NCI-H526 (cell line): ENCODE data around the gene ARMH2.

Source experiments
- DNase-seq, 2 experiments: peaks; one replicate each; lab custom pipeline; 2025; lab: John Stamatoyannopoulos, UW

Gene ARMH2

GRCh38 chr6:24798740-24799540 is at the start of gene ARMH2:
TSS of gene ARMH2 (minus strand) at chr6:24798917. CDS start at chr6:24798857, 60 bp downstream.
- DNase-seq: no peak

- DNase-seq: no peak
Measured at GRCh38 chr6:24848461-24848860, 49.7 kb upstream of the ARMH2 start.

GRCh38 chr6:24847402-24847801 is 48.7 kb upstream of the ARMH2 start:
- DNase-seq: no peak

GRCh38 chr6:24845578-24845977 is 46.9 kb upstream of the ARMH2 start:
- DNase-seq: no peak

- no peak for DNase-seq
Measured at GRCh38 chr6:24844903-24845302, 46.2 kb upstream of the ARMH2 start.

- DNase-seq: no peak
Measured at GRCh38 chr6:24844061-24844460, 45.3 kb upstream of the ARMH2 start.

GRCh38 chr6:24840187-24840586 is 41.5 kb upstream of the ARMH2 start:
- no peak for DNase-seq

GRCh38 chr6:24838994-24839393 is 40.3 kb upstream of the ARMH2 start:
- no peak for DNase-seq

- no peak for DNase-seq
Measured at GRCh38 chr6:24838081-24838480, 39.4 kb upstream of the ARMH2 start.

- no peak for DNase-seq
Measured at GRCh38 chr6:24836109-24836508, 37.4 kb upstream of the ARMH2 start.

- DNase-seq: no peak
Measured at GRCh38 chr6:24833711-24834386, 35.1 kb upstream of the ARMH2 start.

GRCh38 chr6:24832794-24833193 is 34.1 kb upstream of the ARMH2 start:
- no peak for DNase-seq

GRCh38 chr6:24831771-24832716 is 33.3 kb upstream of the ARMH2 start:
- no peak for DNase-seq

GRCh38 chr6:24829657-24830056 is 30.9 kb upstream of the ARMH2 start:
- DNase-seq: no peak

- no peak for DNase-seq
Measured at GRCh38 chr6:24827970-24828369, 29.3 kb upstream of the ARMH2 start.

GRCh38 chr6:24827162-24827561 is 28.4 kb upstream of the ARMH2 start:
- no peak for DNase-seq

GRCh38 chr6:24825130-24825630 is 26.5 kb upstream of the ARMH2 start:
- no peak for DNase-seq

GRCh38 chr6:24824142-24824938 is 25.6 kb upstream of the ARMH2 start:
- DNase-seq: no peak

- no peak for DNase-seq
Measured at GRCh38 chr6:24823185-24823584, 24.5 kb upstream of the ARMH2 start.

GRCh38 chr6:24822696-24823095 is 24.0 kb upstream of the ARMH2 start:
- DNase-seq: no peak

- no peak for DNase-seq
Measured at GRCh38 chr6:24821860-24822444, 23.2 kb upstream of the ARMH2 start.
